22Rv1 (cell line): Measurements from ENCODE around the gene KCNIP4.

ENCODE experiments used
- CTCF ChIP-seq: fragments of 450-650 bp; IDR thresholded peaks from 2 replicates; pipeline ENCODE4 v1.5.1; 2017; ENCODE audit warnings: mild to moderate bottlenecking
- ZFX ChIP-seq: fragments of 450-650 bp; IDR thresholded peaks from 2 replicates; pipeline ENCODE4 v1.6.1; 2017; ENCODE audit warnings: antibody characterized with exemption, borderline replicate concordance

DNA sequence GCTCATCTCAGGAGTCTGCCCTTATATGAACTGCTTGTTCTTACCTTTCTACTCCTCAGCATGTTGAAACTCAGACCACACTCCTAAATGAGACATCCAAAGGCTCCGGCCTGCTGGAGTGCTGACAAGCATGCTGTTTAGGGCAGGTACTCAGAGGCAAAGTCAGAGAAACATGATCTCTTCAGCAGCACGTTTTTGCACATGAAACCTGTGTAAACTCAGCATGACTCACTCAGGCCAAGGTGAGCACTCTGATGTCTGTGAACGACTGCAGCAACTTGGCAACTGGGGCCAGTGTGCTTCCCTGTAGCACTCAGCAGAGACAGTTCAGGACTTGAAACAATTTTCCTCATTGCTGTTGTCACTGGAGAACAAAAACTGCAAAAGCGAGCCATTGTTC is 1138.8 kb downstream of the KCNIP4 start:
- no peak for TF ChIP-seq CTCF
- no peak for TF ChIP-seq ZFX
